Stimulated activated CD8-positive, alpha-beta memory T cell treated with anti-CD3 and anti-CD28 coated beads, Interleukin-15, amount 100 ng/mL, for 48 hours (primary cell): ENCODE results near the gene PPARGC1A.

Experiments
- DNase-seq, 2 donors: peaks; one replicate each; pipeline ENCODE4 v3.0.0-alpha.2; 2020; ENCODE audit warnings: low read depth in 2 of 2

Gene PPARGC1A

DNA sequence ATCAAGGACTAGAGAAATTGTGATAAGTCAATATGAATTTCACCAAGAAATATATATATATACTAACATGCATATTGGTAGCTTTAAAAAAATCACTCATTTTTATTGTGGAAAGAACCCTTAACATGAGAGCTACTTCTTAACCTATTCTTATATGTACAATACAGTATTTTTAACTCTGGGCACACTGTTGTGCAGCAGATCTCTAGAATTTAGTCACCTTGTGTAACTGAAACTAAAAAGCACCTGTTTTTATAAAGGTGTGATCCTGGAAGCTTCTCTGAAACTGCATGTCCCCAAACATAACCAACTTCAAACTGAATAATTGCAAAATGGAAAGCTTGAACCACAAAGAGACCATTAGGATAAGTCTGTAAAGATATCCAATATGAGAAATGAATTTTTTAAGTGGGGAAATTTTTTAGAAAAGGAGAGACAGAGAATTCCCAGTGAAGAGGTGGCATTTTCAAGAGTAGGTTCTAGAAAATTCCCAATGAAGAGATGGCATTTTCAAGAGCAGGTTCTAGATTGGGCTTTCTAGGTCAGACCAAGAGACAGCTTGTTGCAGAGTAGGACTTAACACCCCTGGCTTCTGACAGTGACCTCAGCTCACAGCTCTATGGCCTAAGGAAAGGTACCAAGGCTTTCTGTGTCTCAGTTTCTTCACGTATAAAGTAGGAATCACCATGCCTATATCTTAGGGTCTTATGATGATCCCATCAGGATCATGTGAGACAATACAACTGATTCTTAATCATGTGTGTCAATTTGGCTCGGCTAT, 22.0 kb upstream of the PPARGC1A start:
- DNase-seq = no peak

DNA sequence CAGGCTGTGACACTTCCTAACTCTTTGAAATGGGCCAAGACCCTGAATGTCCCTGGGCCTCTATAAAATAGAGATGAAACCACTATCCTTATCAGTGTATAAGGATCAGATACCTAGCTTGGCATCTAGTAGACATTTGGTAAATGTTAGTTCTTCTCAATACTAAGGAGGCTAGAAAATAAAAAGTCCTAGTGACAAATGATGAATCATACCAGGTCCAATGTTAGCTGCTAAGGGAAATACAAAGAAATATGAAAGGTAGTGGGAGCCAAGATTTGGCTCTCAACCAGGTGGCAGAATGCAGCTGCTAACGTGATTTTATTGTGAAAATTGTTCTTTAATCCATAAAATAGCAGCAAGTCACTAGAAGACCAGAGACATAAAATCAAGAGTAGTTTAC, 19.8 kb upstream of the PPARGC1A start:
- no peak for DNase-seq

DNA sequence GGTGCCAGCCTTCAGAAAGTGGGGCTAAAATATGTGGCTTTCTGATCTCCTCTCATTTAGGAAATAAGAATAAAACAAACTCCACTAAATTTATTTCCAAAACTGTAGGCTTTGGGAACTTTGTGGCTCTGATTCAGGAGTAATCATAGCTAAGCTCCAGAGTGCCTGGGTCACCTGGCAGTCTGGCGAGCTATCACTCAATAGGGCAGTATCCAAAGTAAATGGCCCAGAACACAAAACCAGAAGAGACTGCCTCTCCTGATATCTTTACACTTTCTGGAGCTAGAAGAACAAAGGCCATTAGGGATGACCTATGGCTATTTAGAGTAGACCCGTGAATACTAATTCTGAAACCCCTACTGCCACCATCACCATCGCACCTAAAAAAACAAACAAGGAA, 17.0 kb upstream of the PPARGC1A start:
- no peak for DNase-seq

DNA sequence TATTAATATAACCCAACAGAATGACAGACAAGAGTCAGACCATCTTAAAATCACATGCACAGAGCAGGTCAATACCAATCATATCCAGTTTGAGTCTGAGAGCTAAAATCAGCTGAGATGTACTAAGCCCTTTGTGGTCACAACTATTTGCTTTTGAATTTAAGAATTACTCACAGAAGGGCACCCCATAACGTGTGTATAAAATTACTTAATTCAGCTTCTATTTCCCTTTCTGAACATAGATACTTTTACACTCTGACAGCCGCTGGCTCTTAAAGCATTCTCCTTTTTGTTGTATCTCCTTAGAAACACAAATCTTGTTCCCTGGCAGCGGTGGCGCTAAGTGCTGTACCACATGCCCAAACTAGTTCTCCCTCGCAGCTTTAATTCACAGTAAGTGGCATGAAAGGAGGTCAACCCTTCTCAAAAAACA, 14.8 kb upstream of the PPARGC1A start:
- no peak for DNase-seq

DNA sequence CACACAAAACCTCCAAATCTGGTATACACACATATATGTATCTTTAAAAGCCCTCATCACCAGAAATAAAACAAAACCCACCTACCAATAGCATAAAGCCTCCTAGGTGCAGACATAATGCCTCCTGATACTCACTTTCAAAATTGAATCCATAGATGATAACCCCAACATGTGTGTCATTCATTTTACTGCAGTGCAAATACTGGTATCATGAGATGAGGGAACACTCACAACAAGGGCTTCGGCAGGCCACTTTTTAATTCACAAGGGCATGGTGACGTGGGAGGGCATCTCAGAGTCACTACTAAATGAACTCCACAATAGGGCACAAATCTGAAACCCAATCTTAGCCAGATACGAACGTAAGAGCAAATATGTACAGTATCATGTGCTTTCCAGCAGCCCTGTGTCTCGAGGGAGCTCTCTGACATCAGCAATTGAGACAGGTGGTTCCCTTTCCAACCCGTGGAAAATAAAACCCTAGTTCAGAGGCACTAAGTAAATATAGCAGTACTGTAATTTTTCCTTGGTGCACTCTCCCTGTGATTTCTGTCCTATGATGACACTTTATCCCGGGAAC, 14.1 kb upstream of the PPARGC1A start:
- DNase-seq = no peak

DNA sequence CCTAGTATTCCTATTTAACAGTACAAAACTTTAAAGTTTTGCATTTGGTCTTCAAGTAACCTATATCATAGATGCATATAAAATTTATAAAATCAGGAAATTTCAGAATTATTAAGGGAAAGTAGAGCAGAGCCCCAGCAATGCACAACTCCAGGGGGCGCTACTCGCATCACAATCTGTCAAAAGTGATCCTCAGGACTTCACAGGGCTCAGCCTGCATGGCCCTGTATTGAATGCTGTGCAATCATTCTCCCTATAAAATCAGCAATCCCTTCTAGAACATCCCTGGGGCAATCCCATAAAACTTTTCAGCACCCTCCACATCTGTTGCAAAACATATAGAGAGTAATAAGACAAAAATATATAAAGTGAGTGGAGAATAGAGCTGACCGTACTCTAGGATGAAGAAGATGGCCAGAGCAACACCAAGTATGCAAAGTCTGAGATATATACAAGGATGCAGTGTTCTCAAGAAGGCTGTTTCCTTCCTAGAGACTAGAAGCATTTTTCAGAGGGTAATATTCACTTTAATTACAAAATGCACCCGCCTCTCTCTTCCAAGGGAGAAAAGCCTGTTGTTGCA, 12.5 kb upstream of the PPARGC1A start:
- DNase-seq = no peak

DNA sequence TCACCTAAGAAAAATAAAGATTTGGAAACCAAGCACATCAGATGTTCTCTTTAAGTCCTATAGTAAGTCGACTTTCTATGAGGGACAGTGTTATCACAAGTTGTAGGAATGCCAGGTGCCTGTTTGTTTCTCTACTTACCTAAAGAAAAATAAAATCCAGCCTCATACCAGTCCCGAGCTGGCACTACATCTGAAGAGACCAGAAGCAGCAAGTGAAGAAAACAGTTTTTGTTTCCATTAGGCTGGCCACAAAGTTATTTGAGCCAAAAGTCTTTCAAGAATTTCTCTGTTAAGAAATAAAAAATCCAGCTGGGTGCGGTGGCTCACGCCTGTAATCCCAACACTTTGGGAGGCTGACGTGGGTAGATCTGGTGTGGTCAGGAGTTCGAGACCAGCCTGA, 10.8 kb upstream of the PPARGC1A start:
- DNase-seq = no peak

DNA sequence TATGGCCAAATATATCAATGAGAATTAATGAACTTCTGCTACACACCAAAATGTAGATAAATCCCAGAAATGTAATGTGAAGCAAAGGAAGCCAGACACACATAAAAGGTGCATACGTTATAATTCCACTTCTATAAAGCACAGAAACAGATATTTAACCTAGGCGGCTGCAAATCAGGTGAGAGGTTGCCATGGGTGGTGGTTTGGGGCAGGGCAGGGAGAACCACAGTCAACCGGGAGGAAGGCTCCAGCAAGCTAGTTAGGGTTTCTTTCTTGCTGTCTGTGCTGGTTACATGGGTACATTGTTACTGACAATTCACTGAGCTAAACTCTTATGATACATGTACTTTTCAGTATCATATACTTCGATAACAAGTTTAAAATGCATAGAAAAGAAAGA, 9.7 kb upstream of the PPARGC1A start:
- no peak for DNase-seq

DNA sequence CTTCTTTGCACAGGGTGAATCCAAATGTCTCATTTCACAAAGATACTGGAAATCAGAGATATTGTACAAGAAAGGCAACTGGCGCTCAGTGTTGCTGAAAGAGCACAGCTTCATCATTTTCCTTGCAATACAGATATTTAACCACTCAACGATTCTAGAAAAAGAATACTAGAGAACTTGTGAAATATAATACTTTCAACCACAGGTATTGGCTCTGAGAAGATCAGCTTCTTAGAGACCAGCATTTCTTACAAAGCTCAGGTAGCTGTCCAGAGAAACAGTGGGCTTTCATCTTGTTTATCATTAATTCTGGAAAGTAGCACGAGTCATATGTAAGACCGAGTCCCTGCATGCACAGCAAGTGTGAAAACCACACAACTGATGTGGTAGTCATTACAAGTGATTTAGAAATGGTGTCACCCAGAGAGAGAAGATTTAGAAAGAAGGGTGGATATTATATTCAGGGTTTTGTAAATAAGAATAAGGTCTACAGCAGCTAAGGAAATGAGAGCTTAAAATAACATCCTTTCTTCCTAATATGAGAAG, 7.8 kb upstream of the PPARGC1A start:
- DNase-seq = no peak

DNA sequence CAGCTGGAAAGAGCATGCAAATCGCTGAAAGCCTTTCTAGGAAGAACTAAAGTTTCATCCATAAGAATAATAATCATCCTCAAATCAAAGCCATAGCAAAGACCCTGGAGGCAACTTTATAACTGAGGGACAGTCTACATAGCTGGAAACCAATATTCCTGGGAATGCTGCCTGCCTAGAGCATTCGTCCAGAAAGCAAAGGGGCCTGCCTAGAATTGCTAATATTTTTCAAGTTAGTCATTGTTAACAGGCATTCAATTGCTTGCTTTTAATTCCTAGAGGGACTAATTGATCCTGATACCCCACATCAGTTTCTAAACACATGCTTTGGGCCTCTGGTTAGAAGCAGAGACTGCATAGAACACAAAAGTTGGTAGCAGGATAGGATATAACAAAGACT, 4.2 kb upstream of the PPARGC1A start:
- DNase-seq = no peak

DNA sequence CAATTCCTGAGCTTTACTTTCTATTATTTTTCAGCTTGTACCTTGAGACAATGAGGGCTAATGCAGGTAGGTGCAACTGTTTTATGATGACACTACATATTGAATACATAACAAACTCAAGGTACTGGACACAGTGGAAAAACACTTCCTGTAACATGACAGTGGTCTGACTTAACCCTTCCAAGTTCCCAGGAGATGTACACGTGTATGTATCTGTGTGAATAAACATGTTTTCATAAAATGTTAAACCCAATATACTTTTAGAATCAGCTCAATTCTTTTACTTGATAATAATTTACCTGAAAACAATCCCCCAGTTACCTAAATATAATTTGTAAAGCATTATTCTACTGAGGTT, 1.2 kb upstream of the PPARGC1A start:
- no peak for DNase-seq

DNA sequence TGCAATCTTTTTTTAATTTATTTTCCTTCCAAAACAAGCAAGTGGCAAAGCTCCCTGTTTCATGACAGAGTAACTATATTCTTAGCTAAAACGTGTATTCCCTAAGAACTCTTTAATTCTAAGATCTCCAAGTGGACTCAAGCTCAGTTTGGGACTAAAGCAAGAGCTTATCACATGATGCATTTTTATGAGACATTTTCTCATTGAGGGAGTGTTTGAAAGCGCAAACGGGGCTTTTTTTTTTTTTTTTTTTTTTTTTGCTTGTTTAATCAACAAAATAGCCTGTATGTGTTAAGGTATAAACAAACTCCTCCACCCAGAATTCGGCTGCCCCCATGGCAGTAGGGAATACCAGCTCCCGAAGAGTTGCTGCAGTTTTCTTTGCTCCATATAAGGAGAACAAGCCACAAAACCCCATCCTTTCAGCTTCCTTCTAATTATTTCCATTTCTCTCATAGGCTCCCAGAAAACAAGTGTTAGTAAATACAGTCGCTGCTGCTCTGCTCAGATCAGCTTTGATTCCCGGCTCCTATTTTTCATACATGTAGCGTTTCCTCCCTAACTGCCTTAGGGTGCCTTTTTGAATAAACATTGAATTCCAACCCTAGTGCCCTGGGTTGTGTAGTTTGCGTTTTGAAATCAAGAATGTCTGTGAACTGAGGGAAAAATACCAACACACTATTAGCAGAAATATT, 669 bp upstream of the PPARGC1A start:
- DNase-seq = no peak

DNA sequence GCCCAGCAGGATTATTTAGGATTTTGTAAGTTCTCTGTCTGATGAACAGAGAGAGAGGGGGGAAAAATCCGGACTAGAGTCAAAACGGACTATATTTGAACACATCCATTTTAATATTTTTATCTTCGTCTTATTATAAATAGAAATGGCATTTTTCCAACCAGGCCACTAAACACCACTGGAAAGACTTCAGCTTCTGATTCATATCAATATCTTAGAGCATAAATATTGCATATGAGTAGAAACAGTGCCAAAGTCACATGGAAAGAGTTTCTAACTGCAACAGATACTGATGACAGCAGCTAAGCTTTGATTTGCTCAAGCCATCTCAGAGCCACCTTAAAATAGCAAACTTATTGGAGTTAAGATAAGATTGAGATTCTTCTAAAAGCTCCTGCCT, 456 bp downstream of the PPARGC1A start:
- DNase-seq = no peak

DNA sequence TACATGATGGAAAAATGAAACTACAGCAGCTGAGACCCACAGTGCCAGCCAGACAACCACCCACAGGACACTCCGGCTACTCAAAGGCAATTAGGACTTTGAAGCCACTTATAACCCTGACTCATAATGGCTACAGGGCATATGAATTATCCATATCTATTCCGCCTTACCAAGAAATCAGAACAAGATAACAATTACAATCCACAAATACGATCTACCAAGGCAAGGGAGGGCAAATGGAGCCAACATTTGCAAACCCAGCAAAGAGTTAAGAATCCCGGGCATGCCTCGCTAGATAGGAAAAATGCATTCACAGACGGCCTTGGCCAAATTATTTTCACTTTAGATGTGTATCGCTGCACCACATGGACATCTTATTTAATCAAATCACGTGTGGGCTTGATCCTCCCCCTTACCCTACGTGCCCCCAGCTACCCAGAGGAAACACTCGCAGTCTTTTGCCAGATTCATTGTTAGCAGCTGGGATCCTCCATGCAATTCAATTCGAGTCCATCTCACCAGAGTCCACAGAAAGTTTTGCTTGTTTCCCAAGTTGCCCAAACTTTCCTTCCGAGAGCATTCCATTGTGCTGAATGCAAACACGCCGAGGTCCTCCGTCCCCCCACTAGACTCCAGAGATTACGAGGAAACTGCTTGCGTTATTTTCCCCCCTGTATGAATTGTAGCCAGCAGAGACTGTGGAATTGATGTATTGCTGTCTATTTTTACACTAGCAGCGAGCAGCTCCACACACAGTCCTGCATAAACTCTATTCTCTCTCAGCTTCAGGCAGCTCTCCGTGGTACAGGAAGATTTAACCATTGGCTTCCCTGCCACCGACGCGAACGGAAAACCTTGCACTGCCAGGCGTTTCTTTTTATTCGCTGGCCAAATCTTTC, 1.2 kb downstream of the PPARGC1A start:
- no peak for DNase-seq

DNA sequence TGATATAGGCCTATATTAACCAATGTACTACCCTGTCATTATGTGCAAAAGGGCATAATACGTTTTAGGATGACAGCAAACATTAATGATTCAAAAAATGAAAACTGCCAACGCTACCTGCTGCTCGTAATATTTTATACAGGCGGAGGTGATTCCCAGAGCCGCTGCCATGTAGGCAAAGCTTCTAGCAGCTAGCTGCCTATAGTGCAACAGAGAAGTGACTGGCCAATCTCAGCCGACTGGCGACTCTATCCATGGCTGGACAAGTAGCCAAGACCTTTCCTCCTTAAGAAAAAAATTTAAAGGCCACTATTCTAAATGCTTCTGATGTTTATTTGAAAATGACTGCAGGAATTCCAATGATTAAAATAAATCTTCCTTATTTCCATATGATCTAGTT, 1.9 kb downstream of the PPARGC1A start:
- no peak for DNase-seq

DNA sequence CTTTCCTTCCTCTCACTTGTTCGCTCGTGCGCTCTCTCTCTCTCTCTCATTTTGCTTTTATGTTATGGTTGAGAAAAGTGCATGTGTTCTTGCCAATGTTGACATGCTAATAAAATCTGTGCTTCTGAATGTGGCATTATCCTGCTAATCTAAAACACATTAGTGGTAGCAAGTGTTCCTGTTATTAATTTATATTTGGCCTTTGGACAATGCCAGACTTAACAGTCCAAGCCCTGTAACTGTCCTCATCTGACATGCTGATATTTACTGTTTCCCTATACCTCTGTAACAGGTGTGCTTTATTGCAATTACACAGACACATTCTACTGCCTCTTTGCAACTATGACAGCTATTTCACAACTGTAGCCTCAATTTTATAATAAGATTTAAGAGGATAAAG, 2.7 kb downstream of the PPARGC1A start:
- no peak for DNase-seq

DNA sequence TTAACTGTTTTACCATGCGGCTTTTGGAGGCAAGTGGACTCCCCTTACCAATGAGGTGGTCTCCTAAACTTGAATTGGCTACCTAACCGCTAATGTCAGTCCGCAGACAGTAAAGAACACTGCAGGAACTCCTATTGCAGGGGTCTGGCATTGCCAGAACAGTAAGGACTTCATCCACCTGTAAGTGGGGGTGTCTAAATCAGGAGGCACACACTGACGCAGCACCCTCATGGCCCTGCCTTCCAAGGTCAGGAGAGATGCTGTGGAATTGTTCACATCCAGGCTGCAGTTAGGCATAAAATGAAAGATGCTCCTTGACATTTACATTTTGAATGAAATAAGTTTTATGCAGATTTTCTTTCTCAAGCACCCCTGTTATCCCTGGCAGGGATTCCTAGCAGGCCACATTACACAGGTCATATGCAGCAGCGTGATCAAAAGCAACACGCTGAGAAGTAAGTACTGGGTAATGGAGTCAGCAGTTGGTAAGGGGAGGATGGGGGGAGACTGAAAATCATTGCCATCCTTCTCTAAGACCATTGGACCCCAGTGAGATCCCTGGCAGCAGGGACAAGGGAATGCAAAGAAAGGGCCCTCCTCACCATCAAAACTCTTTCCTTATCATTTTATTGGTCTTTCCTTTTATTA, 3.8 kb downstream of the PPARGC1A start:
- DNase-seq = no peak

DNA sequence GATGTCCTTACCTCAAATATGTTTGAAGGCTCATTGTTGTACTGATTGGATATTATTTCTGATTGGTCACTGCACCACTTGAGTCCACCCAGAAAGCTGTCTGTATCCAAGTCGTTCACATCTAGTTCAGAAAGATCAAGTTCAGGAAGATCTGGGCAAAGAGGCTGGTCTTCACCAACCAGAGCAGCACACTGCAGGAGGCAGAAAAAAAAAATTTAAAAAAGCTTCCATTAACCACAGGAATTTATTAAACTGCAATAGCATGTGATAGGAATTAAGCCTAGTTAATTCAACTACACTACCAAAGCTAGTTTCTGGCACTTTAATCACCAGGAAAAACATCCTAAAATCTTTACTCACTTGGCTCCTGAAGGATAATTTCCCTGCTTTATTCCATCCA, 5.1 kb downstream of the PPARGC1A start:
- DNase-seq = no peak

DNA sequence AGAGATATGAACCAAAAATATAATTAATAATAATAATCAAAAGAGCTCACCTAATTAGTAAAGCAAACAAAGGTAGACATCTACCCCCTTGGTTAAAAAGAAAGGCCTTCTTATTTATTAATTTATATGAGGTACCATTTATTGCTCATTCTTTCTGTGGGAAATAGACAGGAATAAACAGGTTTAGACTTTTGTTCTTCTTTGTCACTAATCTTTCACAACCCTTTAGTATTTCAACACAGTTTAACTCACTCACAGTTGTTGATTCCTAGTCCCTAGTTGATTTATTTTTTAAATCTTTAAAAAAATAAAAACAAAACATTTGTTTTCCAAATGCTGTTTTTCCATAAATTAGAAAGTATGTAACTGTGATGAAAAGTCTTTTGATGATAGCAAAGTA, 5.6 kb downstream of the PPARGC1A start:
- DNase-seq = no peak

DNA sequence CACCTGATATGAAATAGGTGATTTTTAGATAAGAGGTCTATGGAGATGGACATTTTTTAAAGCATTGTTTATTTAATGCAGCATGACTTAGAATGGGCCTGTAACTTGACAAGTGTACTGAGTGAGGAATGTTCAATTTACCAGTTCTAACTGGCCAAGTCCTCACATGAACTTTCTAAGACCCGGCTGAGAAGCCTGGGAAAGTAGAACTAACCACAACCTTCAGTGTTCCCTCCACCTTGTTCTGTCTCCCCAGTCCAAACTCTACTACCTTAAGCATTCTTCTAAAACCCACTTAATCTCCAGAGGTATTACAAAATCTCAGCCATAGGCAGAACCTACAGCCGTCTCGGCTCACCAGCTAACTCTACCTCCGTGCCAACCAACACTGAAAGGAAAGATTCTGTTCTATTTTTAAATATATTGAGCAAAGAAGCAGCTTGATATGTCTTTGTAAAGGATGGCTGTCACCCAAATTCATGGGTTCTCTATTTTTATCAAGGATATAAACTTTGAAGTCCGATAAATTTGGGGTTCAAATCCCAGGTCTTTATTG, 6.8 kb downstream of the PPARGC1A start:
- no peak for DNase-seq
